Neural cell (in vitro differentiated cells): ENCODE data around the gene RLN2.

Experiments used
- CTCF ChIP-seq: fragments of 450-650 bp; IDR thresholded peaks from 2 replicates; pipeline ENCODE4 v1.5.1; 2014; ENCODE audit warnings: antibody characterized with exemption, mild to moderate bottlenecking, moderate library complexity; ENCODE audit not compliant: poor library complexity, severe bottlenecking
- EP300 ChIP-seq: fragments of 450-650 bp; conservative IDR thresholded peaks from 2 replicates; pipeline ENCODE4 v1.6.1; 2014; ENCODE audit warnings: antibody characterized with exemption, mild to moderate bottlenecking, moderate library complexity; ENCODE audit not compliant: poor library complexity, severe bottlenecking
- POLR2AphosphoS5 ChIP-seq: IDR thresholded peaks from 2 replicates; pipeline ENCODE4 v1.6.1; 2012

- TF ChIP-seq CTCF = no peak
- no peak for TF ChIP-seq EP300
- no peak for TF ChIP-seq POLR2AphosphoS5
These were observed 40.9 kb downstream of the RLN2 start for GRCh38 chr9:5263351-5264218.
